Left ventricle myocardium inferior (tissue), 1 donor: ENCODE results near the gene MEI1. TPM values are rescaled to one million over a fixed set of nuclear protein-coding genes. Genes with fewer than 3 reads are reported as not detected.

Experiments used
- DNase-seq: peaks from one replicate; pipeline ENCODE4 v3.0.0-alpha.2; 2020
- H3K27ac ChIP-seq: fragments of 200-600 bp; replicated peaks from 2 replicates; pipeline ENCODE4 v1.8.0; 2021
- H3K27me3 ChIP-seq: fragments of 200-600 bp; 2 replicates; pipeline ENCODE4 v1.8.0; 2021; ENCODE audit warnings: low read depth
- H3K36me3 ChIP-seq: fragments of 200-600 bp; 2 replicates; pipeline ENCODE4 v1.8.0; 2021
- H3K4me1 ChIP-seq: fragments of 200-600 bp; 2 replicates; pipeline ENCODE4 v1.8.0; 2021
- H3K4me3 ChIP-seq: fragments of 200-600 bp; 2 replicates; pipeline ENCODE4 v1.8.0; 2021; ENCODE audit warnings: mild to moderate bottlenecking, moderate library complexity
- H3K9me3 ChIP-seq: fragments of 200-600 bp; replicated peaks from 2 replicates; pipeline ENCODE4 v1.8.0; 2021
- intact Hi-C: fragments of 100-400 bp; cut with micrococcal nuclease; formaldehyde crosslinking; loops from one replicate; pipeline ENCODE4 v1.11.0; 2022
- total RNA-seq: library from RNA; stranded (reverse); fragmentation: NEBNext Ultra II Directional; extraction: Animal tissue kit (Norgen Biotek cat#: 25700); gene quantifications from one replicate; pipeline ENCODE4 v1.2.1, GENCODE V29; 2021
- TF ChIP-seq, protein P1 (sequence below): fragments of 200-600 bp; IDR thresholded peaks from 2 replicates; pipeline ENCODE4 v1.8.0; 2021; ENCODE audit warnings: antibody characterized with exemption, mild to moderate bottlenecking, borderline replicate concordance
- donor health status: DM: no; HTN: yes; CAD: no; lungs with severe emphysema.

Gene MEI1
- total RNA-seq, 1 donor from 2014 or later, result 0.74 TPM

DNA sequence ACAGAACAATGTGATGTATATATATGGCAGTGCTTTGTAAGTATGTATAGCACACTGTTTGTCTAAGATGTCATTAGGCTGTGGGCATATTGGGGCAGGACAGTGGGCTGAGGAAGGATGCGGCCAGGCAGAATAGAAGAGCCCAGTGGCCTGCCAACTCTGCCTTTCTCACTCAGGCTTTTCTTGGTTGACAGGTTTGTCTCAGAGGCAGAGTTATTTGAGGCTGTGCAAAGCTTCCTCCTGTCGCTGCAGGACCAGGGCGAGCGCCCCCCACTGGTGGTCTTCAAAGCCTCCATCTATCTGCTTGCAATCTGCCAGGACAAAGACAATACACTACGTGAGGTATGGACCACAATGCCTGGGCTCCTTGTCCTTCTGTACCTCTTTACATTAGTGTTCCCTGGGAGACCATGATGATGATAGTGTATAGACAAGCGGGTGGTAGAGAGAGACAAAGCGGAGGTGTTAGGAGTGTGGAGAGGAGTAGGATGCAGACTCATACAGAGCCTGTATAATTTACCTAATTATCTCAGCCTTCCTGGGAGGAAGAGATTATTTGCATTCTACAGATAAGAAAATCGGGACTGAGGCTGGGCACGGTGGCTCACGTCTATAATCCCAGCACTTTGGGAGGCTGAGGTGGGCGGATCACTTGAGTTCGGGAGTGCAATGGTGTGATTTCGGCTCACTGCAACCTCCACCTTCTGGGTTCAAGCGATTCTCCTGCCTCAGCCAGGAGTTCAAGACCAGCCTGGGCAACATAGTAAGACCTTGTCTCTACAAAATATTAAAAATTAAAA is 63.9 kb downstream of the MEI1 start:
- intact Hi-C loops, result no loop called here
- Histone ChIP-seq H3K36me3 (no peaks in the 10 kb centered on the region), H3K9me3 (no peaks in the 10 kb centered on the region), H3K4me1 (no peaks in the 10 kb centered on the region), H3K27ac (no peak overlapping the region), H3K27me3 (peaks cover 6% of the 10 kb centered on the region), H3K4me3 (no peak overlapping the region)
- TF ChIP-seq, protein P1, sequence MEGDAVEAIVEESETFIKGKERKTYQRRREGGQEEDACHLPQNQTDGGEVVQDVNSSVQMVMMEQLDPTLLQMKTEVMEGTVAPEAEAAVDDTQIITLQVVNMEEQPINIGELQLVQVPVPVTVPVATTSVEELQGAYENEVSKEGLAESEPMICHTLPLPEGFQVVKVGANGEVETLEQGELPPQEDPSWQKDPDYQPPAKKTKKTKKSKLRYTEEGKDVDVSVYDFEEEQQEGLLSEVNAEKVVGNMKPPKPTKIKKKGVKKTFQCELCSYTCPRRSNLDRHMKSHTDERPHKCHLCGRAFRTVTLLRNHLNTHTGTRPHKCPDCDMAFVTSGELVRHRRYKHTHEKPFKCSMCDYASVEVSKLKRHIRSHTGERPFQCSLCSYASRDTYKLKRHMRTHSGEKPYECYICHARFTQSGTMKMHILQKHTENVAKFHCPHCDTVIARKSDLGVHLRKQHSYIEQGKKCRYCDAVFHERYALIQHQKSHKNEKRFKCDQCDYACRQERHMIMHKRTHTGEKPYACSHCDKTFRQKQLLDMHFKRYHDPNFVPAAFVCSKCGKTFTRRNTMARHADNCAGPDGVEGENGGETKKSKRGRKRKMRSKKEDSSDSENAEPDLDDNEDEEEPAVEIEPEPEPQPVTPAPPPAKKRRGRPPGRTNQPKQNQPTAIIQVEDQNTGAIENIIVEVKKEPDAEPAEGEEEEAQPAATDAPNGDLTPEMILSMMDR, result peak; percentile 38
- no peak for DNase-seq

DNA sequence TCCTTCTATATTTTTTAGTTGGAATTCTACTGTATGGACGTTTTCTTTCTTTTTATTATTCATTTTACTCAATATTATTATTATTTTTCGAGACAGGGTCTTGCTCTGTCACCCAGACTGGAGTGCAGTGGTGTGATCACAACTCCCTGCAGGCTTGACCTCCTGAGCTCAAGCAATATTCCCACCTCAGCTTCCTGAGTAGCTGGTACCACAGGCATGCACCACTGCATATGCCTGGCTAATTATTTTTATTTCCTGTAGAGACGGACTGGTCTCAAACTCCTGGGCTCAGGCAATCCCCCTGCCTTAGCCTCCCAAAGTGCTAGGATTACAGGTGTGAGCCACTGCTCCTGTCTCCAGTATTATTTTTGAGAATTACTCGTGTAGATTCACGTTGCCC is 67.2 kb downstream of the MEI1 start:
- no peaks in the 10 kb centered on the region for H3K36me3 ChIP-seq
- no peaks in the 10 kb centered on the region for H3K9me3 ChIP-seq
- peaks cover 6% of the 10 kb centered on the region for H3K27me3 ChIP-seq
- H3K27ac ChIP-seq, result no peak overlapping the region
- no peak overlapping the region for H3K4me3 ChIP-seq
- no peaks in the 10 kb centered on the region for H3K4me1 ChIP-seq
- TF ChIP-seq, protein P1, result no peak
- intact Hi-C loops, result no loop called here
- DNase-seq, result no peak

DNA sequence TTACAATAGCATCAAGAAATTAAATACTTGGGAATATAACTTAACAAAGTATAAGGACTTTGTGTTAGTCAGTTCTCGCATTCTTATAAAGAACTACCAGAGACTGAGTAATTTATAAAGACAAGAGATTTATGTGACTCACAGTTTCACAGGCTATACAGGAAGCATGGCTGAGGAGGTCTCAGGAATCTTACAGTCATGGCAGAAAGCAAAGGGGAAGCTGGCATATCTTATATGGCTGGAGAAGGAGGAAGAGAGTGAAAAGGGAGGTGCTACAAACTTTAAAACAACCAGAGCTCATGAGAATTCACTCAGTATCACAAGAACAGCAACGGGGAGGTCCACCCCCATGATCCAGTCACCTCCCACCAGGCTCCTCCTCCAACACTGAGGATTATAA is 69.1 kb downstream of the MEI1 start:
- no peak overlapping the region for H3K4me3 ChIP-seq
- H3K4me1 ChIP-seq, result no peaks in the 10 kb centered on the region
- TF ChIP-seq, protein P1, result no peak
- DNase-seq, result no peak
- no peaks in the 10 kb centered on the region for H3K36me3 ChIP-seq
- no peaks in the 10 kb centered on the region for H3K9me3 ChIP-seq
- intact Hi-C loops, result no loop called here
- peaks cover 6% of the 10 kb centered on the region for H3K27me3 ChIP-seq
- no peak overlapping the region for H3K27ac ChIP-seq

DNA sequence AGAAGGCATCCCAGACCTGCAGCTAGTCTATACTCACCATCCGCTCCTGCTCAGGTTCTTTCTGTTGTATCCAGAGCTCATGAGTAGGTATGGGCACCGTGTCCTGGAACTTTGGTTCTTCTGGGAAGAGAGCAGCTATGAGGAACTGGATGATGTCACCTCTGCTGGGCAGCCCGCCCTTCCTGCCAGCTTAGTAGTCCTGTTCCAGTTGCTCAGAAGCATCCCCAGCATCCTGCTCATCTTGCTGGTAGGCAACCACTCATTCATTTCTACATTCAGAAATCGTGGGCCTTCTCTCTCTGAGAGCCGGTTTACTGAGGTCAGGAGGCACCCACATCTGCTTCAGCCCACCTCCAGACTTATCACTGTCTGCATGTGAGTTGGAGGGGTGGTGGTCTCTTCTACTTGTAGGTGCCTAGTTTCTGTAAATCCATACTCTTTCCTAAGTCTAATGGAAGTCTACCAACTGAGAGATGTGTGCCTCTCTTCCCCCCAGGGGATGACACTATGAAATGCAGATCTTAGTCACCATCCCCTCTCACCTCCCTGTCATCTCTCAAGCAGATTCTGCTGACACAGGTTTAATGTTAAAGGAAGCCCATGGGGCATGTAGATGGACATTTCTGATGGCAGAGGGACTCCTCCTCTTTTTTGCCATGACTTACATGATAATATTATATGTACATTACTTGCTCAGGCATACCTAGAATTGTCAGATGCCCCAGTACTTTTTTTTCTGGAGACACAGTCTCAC is 71.6 kb downstream of the MEI1 start:
- Histone ChIP-seq H3K27ac (no peak overlapping the region), H3K36me3 (no peaks in the 10 kb centered on the region), H3K4me3 (no peak overlapping the region), H3K9me3 (no peaks in the 10 kb centered on the region), H3K27me3 (no peaks in the 10 kb centered on the region), H3K4me1 (no peaks in the 10 kb centered on the region)
- TF ChIP-seq, protein P1, result no peak
- no peak for DNase-seq
- intact Hi-C loops, result loop anchor here (10.0 kb wide), 1 partner anchor 56 kb away; no protein-coding TSS in a partner anchor

DNA sequence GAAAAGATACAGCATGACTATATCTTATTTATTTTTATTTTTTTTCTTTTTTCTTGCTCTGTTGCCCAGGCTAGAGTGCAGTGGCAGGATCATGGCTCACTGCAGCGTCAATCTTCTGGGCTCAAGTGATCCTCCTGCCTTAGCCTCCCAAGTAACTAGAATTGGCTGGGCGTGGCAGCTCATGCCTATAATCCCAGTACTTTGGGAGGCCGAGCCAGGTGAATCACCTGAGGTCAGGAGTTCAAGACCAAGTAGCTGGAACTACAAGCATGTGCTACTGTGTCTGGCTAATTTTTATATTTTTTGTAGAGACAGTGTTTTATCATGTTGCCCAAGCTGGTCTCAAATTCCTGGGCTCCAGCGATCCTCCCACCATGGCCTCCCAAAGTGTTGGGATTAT is 72.9 kb downstream of the MEI1 start:
- H3K4me1 ChIP-seq, result no peaks in the 10 kb centered on the region
- no peaks in the 10 kb centered on the region for H3K36me3 ChIP-seq
- no peak overlapping the region for H3K27ac ChIP-seq
- no peak for DNase-seq
- H3K27me3 ChIP-seq, result no peaks in the 10 kb centered on the region
- H3K9me3 ChIP-seq, result no peaks in the 10 kb centered on the region
- no peak overlapping the region for H3K4me3 ChIP-seq
- intact Hi-C loops, result loop anchor here (10.0 kb wide), 1 partner anchor 57 kb away; no protein-coding TSS in a partner anchor
- TF ChIP-seq, protein P1, result no peak
